H1 (cell line): ENCODE data around the gene SCRG1. TPM values are rescaled to one million over a fixed set of nuclear protein-coding genes. Genes with fewer than 3 reads are reported as not detected.
A peak's percentile ranks its signal among the peaks of the same experiment; 100 is the strongest.

Source experiments
- CTCF ChIA-PET: fragments of 300-600 bp; sonication (Branson Sonifier 250); formaldehyde crosslinking; loops from one replicate; lab custom pipeline; 2021; ENCODE audit not compliant: partially characterized antibody; lab: Charles Lee
- POLR2A ChIA-PET: fragments of 300-600 bp; sonication (Branson Sonifier 250); formaldehyde crosslinking; loops from one replicate; lab custom pipeline; 2021; ENCODE audit warnings: inconsistent platforms; ENCODE audit not compliant: partially characterized antibody; lab: Charles Lee
- DNase-seq, 2 experiments: peaks; one replicate each; pipeline versions ENCODE4 v3.0.0 to v3.0.0-alpha.2; 2010 to 2022; ENCODE audit warnings: low spot score in 2 of 2, low read depth in 1 of 2, mixed read lengths in 1 of 2
- FAIRE-seq: peaks from 2 replicates; lab custom pipeline; 2011; peaks lifted over from hg19 to GRCh38; lab: Jason Lieb, UNC
- H2AFZ ChIP-seq: 2 replicates; pipeline ENCODE4 v1.8.1; 2012; ENCODE audit warnings: low read length, inconsistent platforms
- H2AK5ac ChIP-seq: 2 replicates; pipeline ENCODE4 v1.6.1; 2013; ENCODE audit warnings: low read depth, low read length
- H2BK120ac ChIP-seq: replicated peaks from 2 replicates; pipeline ENCODE3; 2013; ENCODE audit warnings: low read depth, low read length, inconsistent platforms
- H2BK12ac ChIP-seq: 2 replicates; pipeline ENCODE4 v1.6.1; 2013; ENCODE audit warnings: low read depth, low read length
- H2BK15ac ChIP-seq: 2 replicates; pipeline ENCODE4 v1.6.1; 2013; ENCODE audit warnings: low read length
- H2BK20ac ChIP-seq: 2 replicates; pipeline ENCODE4 v1.6.1; 2013; ENCODE audit warnings: low read length
- H2BK5ac ChIP-seq: 2 replicates; pipeline ENCODE4 v1.6.1; 2013; ENCODE audit warnings: low read depth, low read length
- H3K14ac ChIP-seq: 2 replicates; pipeline ENCODE4 v1.6.1; 2013; ENCODE audit warnings: inconsistent platforms; ENCODE audit not compliant: insufficient read length
- H3K18ac ChIP-seq: 2 replicates; pipeline ENCODE4 v1.6.1; 2013; ENCODE audit warnings: low read length; ENCODE audit errors: extremely low read depth
- H3K23ac ChIP-seq: 2 replicates; pipeline ENCODE4 v1.6.1; 2013; ENCODE audit warnings: inconsistent platforms; ENCODE audit not compliant: insufficient read length
- H3K23me2 ChIP-seq: 2 replicates; pipeline ENCODE4 v1.6.1; 2013; ENCODE audit warnings: low read depth, low read length
- H3K27ac ChIP-seq: 2 replicates; pipeline ENCODE4 v1.6.1; 2011; ENCODE audit warnings: low read depth, low read length, inconsistent platforms
- H3K27me3 ChIP-seq, 4 experiments: replicated peaks in 1 of 4; 1 replicate in 1 of 4; 2 replicates in 3 of 4; pipeline versions ENCODE4 v1.6.1 to v1.8.1; 2011 to 2013; ENCODE audit warnings: low read length in 3 of 4, mild to moderate bottlenecking in 3 of 4, inconsistent platforms in 2 of 4, mixed read lengths in 2 of 4, moderate library complexity in 1 of 4; ENCODE audit not compliant: control insufficient read depth in 3 of 4, insufficient read depth in 3 of 4; ENCODE audit errors: extremely low read depth in 1 of 4
- H3K36me3 ChIP-seq, 4 experiments: 2 replicates each; pipeline versions ENCODE4 v1.6.1 to v1.8.1; 2011 to 2013; ENCODE audit warnings: mild to moderate bottlenecking in 4 of 4, low read length in 3 of 4, moderate library complexity in 2 of 4, control low read depth in 1 of 4, inconsistent platforms in 1 of 4; ENCODE audit not compliant: insufficient read depth in 4 of 4, control insufficient read depth in 2 of 4
- H3K4ac ChIP-seq: replicated peaks from 2 replicates; pipeline ENCODE3; 2013; ENCODE audit warnings: low read length, low read depth, mixed read lengths, inconsistent platforms; ENCODE audit not compliant: insufficient read length
- H3K4me1 ChIP-seq, 4 experiments: replicated peaks in 1 of 4; 1 replicate in 1 of 4; 2 replicates in 3 of 4; pipeline versions ENCODE4 v1.6.1 to v1.8.1; 2011 to 2013; ENCODE audit warnings: low read length in 3 of 4, inconsistent platforms in 2 of 4, mixed read lengths in 1 of 4; ENCODE audit not compliant: insufficient read depth in 4 of 4, control insufficient read depth in 3 of 4
- H3K4me2 ChIP-seq, 2 experiments: 2 replicates each; pipeline versions ENCODE4 v1.6.1 to v1.8.1; 2011 to 2013; ENCODE audit warnings: low read depth in 2 of 2, low read length in 2 of 2, control low read depth in 1 of 2, inconsistent platforms in 1 of 2, mild to moderate bottlenecking in 1 of 2; ENCODE audit not compliant: insufficient read depth in 1 of 2
- H3K4me3 ChIP-seq, 4 experiments: fragments of 200-600, 300-600 bp in 1 of 4; sonication (generic), shearing (Covaris generic), sonication (Bioruptor Twin) in 1 of 4; 2 replicates each; pipeline versions ENCODE4 v1.5.1 to v1.8.1; 2011 to 2016; ENCODE audit warnings: low read length in 4 of 4, low read depth in 3 of 4, control low read depth in 2 of 4, inconsistent platforms in 2 of 4, mild to moderate bottlenecking in 2 of 4, mixed read lengths in 1 of 4, moderate library complexity in 1 of 4; ENCODE audit not compliant: insufficient read depth in 2 of 4; ENCODE audit errors: extremely low read depth in 1 of 4
- H3K56ac ChIP-seq: replicated peaks from 2 replicates; pipeline ENCODE3; 2013; ENCODE audit warnings: low read depth, mild to moderate bottlenecking, mixed read lengths, low read length, inconsistent platforms; ENCODE audit not compliant: insufficient read length
- H3K79me1 ChIP-seq: 2 replicates; pipeline ENCODE4 v1.6.1; 2013; ENCODE audit warnings: low read depth, low read length, control low read depth
- H3K79me2 ChIP-seq, 2 experiments: 2 replicates each; pipeline versions ENCODE4 v1.6.1 to v1.8.1; 2012 to 2013; ENCODE audit warnings: low read length in 2 of 2, mild to moderate bottlenecking in 2 of 2, inconsistent platforms in 1 of 2; ENCODE audit not compliant: insufficient read depth in 2 of 2, control insufficient read depth in 1 of 2
- H3K9ac ChIP-seq, 4 experiments: replicated peaks in 1 of 4; 1 replicate in 1 of 4; 2 replicates in 3 of 4; pipeline versions ENCODE4 v1.6.1 to v1.8.1; 2011 to 2013; ENCODE audit warnings: low read depth in 3 of 4, low read length in 3 of 4, control low read depth in 2 of 4, mild to moderate bottlenecking in 2 of 4, moderate library complexity in 2 of 4, inconsistent platforms in 1 of 4; ENCODE audit errors: extremely low read depth in 1 of 4
- H3K9me3 ChIP-seq, 2 experiments: 2 replicates each; pipeline versions ENCODE4 v1.6.1 to v1.8.1; 2012 to 2013; ENCODE audit warnings: mild to moderate bottlenecking in 2 of 2, moderate library complexity in 2 of 2, control low read depth in 1 of 2, inconsistent platforms in 1 of 2, low read depth in 1 of 2, low read length in 1 of 2, mixed read lengths in 1 of 2; ENCODE audit not compliant: insufficient read depth in 2 of 2
- H4K20me1 ChIP-seq, 2 experiments: replicated peaks in 1 of 2; 2 replicates each; pipeline versions ENCODE3 to v1.8.1; 2011 to 2013; ENCODE audit warnings: inconsistent platforms in 2 of 2, low read length in 2 of 2, mild to moderate bottlenecking in 1 of 2; ENCODE audit not compliant: insufficient read depth in 2 of 2, control insufficient read depth in 1 of 2
- H4K5ac ChIP-seq: 2 replicates; pipeline ENCODE4 v1.6.1; 2013; ENCODE audit warnings: low read length, low read depth, mixed read lengths, inconsistent platforms; ENCODE audit not compliant: insufficient read length
- H4K8ac ChIP-seq: 2 replicates; pipeline ENCODE4 v1.8.0; 2013; ENCODE audit warnings: mild to moderate bottlenecking, moderate library complexity, low read length, inconsistent platforms; ENCODE audit not compliant: insufficient read depth; ENCODE audit errors: extremely low read depth
- H4K91ac ChIP-seq: replicated peaks from 2 replicates; pipeline ENCODE3; 2013; ENCODE audit warnings: low read length, mixed read lengths, inconsistent platforms; ENCODE audit not compliant: insufficient read length
- ASH2L ChIP-seq: fragments of 200-600, 300-600 bp; sonication (generic); IDR thresholded peaks from one replicate; pipeline ENCODE4 v1.7.1; 2017; ENCODE audit warnings: low read length
- HDAC2 ChIP-seq, 2 experiments: fragments of 300-600 bp in 1 of 2; sonication (generic) in 1 of 2; IDR thresholded peaks; 2 replicates each; pipeline ENCODE4 v1.6.1; 2011 to 2012; ENCODE audit warnings: low read depth in 2 of 2, low read length in 2 of 2, mild to moderate bottlenecking in 2 of 2, moderate library complexity in 2 of 2, borderline replicate concordance in 1 of 2, inconsistent platforms in 1 of 2
- MAFK ChIP-seq: IDR thresholded peaks from 2 replicates; pipeline ENCODE4 v1.6.1; 2012; ENCODE audit warnings: low read depth, mild to moderate bottlenecking, improper control_type of control experiment, low read length
- SAP30 ChIP-seq: fragments of 300-600 bp; sonication (generic); IDR thresholded peaks from 2 replicates; pipeline ENCODE4 v1.7.1; 2012; ENCODE audit warnings: low read length, moderate library complexity, mild to moderate bottlenecking, inconsistent platforms; ENCODE audit not compliant: insufficient read depth, insufficient replicate concordance
- SUZ12 ChIP-seq: fragments of 200-600 bp; sonication (generic); IDR thresholded peaks from 2 replicates; pipeline ENCODE4 v1.6.1; 2012; ENCODE audit warnings: mild to moderate bottlenecking, inconsistent platforms, low read length, moderate library complexity, mixed read lengths
- TBP ChIP-seq: IDR thresholded peaks from 2 replicates; pipeline ENCODE4 v1.6.1; 2011; ENCODE audit warnings: low read depth, low read length, improper control_type of control experiment
- WGBS, 2 experiments: shearing (Covaris generic) in 1 of 2; methylation state at CpG; one replicate each; pipeline versions ENCODE4 v1.1.6 to v1.1.7; 2013 to 2015; ENCODE audit warnings: low lambda C conversion rate in 2 of 2, mixed read lengths in 2 of 2, inconsistent platforms in 1 of 2, low coverage in 1 of 2, missing lambda C conversion rate in 1 of 2; ENCODE audit not compliant: insufficient replicate concordance in 2 of 2, insufficient coverage in 1 of 2, insufficient read length in 1 of 2; ENCODE audit errors: extremely low coverage in 1 of 2, missing lambda C conversion rate in 1 of 2; 5-methylcytosine and 5-hydroxymethylcytosine counted together
- polyA plus RNA-seq, 7 experiments: library from polyadenylated mRNA; depleted of rRNA in 3 of 7; stranded (reverse) in 5 of 7; unstranded in 2 of 7; fragments of >200 nt in 5 of 7; fragments of 200-250 nt in 2 of 7; gene quantifications; 1 replicate in 5 of 7; 2 replicates in 1 of 7; 4 replicates in 1 of 7; pipeline versions ENCODE4 v1.2.1 to v1.2.3, GENCODE V29; 2011 to 2013; ENCODE audit warnings: missing spikeins in 2 of 7, mixed read lengths in 2 of 7
- total RNA-seq: library from RNA; stranded (reverse); fragmentation: NEBNext Ultra II Directional; extraction: Animal tissue kit (Norgen Biotek cat#: 25700); gene quantifications from 2 replicates; pipeline ENCODE4 v1.2.1, GENCODE V29; 2021
- TF ChIP-seq, protein P1 (sequence below): IDR thresholded peaks from 2 replicates; pipeline ENCODE4 v1.6.1; 2011; ENCODE audit warnings: low read depth, mild to moderate bottlenecking, low read length; ENCODE audit not compliant: insufficient read depth
- TF ChIP-seq, protein P2 (sequence below): IDR thresholded peaks from 2 replicates; pipeline ENCODE4 v1.6.1; 2012; ENCODE audit warnings: inconsistent platforms

SCRG1 gene
- total and polyA plus RNA-seq, 2 of the 8 experiments (the other 6 are each of a cell fraction or from before 2014, with no cell fraction given) = not detected

DNA sequence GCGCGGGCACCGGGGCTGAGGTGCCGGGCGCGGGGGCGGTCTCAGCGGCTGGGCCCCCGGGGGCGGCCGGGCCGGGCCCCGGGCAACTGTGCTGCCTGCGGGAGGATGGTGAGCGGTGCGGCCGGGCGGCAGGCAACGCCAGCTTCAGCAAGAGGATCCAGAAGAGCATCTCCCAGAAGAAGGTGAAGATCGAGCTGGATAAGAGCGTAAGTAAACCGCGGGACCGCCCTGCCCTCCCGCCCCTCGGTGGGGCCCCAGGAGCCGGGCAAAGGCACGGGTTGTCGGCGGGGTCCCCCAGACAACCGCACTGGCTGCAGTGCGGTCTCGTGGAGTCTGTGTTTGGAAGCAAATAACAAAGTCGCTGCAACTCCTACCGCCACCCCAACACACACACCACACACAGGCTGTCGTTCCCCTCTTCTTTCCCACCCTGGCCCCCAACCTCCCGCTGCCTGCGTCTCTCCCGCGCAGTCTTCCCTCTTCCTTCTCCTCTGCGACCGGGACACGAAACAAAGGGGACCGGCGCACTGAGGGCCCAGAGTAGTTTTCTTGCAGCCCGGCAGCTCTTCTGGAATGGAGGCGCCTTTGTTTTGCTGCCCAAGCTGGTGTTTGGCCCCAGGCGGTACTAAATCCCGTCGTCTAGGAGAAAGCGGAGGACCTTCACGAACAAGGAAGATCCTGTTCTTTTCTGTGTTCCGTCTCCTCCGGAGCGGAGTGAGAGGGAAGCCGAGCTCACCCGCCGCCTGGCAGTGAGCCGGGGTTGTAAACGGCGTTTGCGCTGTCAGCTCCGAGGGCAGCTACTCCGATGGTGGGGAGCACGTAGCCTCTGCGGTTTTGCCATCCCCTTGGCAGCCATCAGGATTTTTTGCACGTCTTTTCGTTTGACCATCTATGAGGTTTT lies 27.4 kb downstream of the SCRG1 start:
- Histone ChIP-seq H2BK15ac (no peak overlapping the region), H3K36me3 (peaks cover 0 to 4% (median 0%) of the 10 kb centered on the region in 4 experiments; a peak in 1 of 8 replicates), H2BK12ac (peak overlapping the region; percentile 77), H3K18ac (peak overlapping the region; percentile 89; the same call in 1 of the 2 replicates), H3K79me2 (peaks cover 0 to 11% of the 10 kb centered on the region in 2 experiments; a peak in 2 of 4 replicates), H3K4me3 (peak overlapping the region; percentile 68 to 90 (median 86)), H3K23ac (no peak overlapping the region), H4K8ac (peak overlapping the region; percentile 87; the same call in 1 of the 2 replicates), H3K4me1 (no peaks in the 10 kb centered on the region; a peak in 1 of 7 replicates), H3K14ac (no peak overlapping the region), H4K20me1 (no peaks in the 10 kb centered on the region), H2BK20ac (no peak overlapping the region), H2BK5ac (no peak overlapping the region), H3K4me2 (peak overlapping the region; percentile 97 to 98), H4K91ac (no peak overlapping the region), H3K9ac (peak overlapping the region; percentile 34 to 76 (median 71)), H3K79me1 (no peaks in the 10 kb centered on the region), H2AFZ (peak overlapping the region; percentile 77), H2AK5ac (no peak overlapping the region), H3K23me2 (peaks cover 11% of the 10 kb centered on the region), H3K9me3 (no peaks in the 10 kb centered on the region), H3K27me3 (no peaks in the 10 kb centered on the region), H3K27ac (0 out of 2 replicates have a peak overlapping the region, but pooled peaks have one; percentile 30), H3K56ac (no peak overlapping the region), H3K4ac (no peak overlapping the region), H2BK120ac (no peak overlapping the region), H4K5ac (peak overlapping the region; percentile 15)
- FAIRE-seq = no peak
- DNase-seq = peak in 1 of 2 experiments; percentile 78
- CTCF ChIA-PET = interaction anchor here (0.8 to 3.3 kb wide), 15 partner anchors 14 to 381 kb away, joined by 3 to 12 read pairs (median 4); partner anchors contain the start of gene HMGB2
- 1% methylated on average over 37 of the region's 68 CpGs; no CpG with 5 or more reads in 1 of the 2 experiments for WGBS, 2 experiments
- POLR2A ChIA-PET = interaction anchor here (0.6 to 6.6 kb wide), 6 partner anchors 13 to 40 kb away, joined by 3 to 123 read pairs (median 4); partner anchors contain the start of genes HMGB2 and SCRG1
- peak; percentile 82 for TF ChIP-seq SAP30
- TF ChIP-seq HDAC2 (IDR thresholded peaks at IDR 0.05; ENCODE audit: borderline replicate concordance in 1 of 2, low read depth in 2 of 2, low read length in 2 of 2) = peak in 1 of 2 experiments; percentile 12; a peak in 1 of 4 replicates
- peak; percentile 44; the same call in 1 of the 2 replicates for TF ChIP-seq SUZ12
- TF ChIP-seq, protein P1, sequence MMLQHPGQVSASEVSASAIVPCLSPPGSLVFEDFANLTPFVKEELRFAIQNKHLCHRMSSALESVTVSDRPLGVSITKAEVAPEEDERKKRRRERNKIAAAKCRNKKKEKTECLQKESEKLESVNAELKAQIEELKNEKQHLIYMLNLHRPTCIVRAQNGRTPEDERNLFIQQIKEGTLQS = no peak
- TF ChIP-seq ASH2L = peak; percentile 80
- TF ChIP-seq MAFK = no peak
- TF ChIP-seq, protein P2, sequence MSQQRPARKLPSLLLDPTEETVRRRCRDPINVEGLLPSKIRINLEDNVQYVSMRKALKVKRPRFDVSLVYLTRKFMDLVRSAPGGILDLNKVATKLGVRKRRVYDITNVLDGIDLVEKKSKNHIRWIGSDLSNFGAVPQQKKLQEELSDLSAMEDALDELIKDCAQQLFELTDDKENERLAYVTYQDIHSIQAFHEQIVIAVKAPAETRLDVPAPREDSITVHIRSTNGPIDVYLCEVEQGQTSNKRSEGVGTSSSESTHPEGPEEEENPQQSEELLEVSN = no peak
- TF ChIP-seq TBP = peak; percentile 70
